GM18520 (cell line): ENCODE data around the gene TTC33.
A peak's percentile ranks its signal among the peaks of the same experiment; 100 is the strongest.
"Not testable (repeated sequence)": the region's sequence is repeated elsewhere in the genome, so short reads cannot be mapped to it uniquely, and the experiment has no call there.

ENCODE experiments used
- ATAC-seq: cut with Tn5 transposase; IDR thresholded peaks from one replicate; pipeline ENCODE4 v1.9.1; 2021; ENCODE audit not compliant: unreplicated experiment

The TTC33 gene

GRCh38 chr5:40680741-40681362 lies 74.9 kb downstream of the TTC33 start:
- no peak for ATAC-seq

GRCh38 chr5:40679913-40680681 lies 75.7 kb downstream of the TTC33 start, which contains the start of gene PTGER4:
Gene PTGER4, plus strand, starts transcription at chr5:40679915. Its CDS starts 1,079 bp downstream, at chr5:40680994.
- ATAC-seq, result peak; percentile 19

GRCh38 chr5:40679148-40679912 lies 76.4 kb downstream of the TTC33 start:
- peak; percentile 49 for ATAC-seq

DNA sequence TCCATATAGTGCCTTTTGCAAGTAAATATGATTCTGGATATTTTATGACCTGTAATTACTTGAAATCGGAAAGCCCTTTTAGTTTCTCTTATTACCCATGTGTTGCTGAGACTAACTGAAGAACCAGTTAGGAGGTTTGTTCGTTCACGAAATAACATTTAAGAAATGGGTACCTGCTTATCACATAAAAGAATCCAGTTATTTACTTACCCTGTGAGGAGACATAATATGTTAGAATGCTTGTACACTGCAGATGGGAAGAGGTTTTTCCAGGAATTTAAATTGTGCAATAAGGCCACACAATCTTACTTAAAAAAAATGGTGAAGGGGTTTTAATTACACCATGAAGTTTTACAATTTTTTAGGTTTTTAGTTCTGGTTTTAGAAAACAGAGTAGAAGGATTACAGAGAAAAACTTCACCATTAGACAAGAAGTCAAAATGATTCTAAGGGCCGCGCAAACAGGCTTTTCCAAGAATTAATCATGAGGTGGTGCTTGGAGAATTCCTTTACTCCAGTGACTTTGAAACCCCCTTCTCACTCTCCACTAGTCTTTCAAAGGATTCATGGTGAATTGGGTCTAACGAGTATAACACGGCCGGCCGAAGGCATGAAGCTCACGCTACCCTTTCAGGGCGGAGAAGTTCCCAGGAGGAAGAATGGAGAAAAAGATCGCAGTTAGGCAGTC lies 77.2 kb downstream of the TTC33 start:
- no peak for ATAC-seq

- ATAC-seq, result no peak
Measured at GRCh38 chr5:40678026-40678425, 77.7 kb downstream of the TTC33 start.

GRCh38 chr5:40677456-40677855 lies 78.3 kb downstream of the TTC33 start:
- no peak for ATAC-seq

- ATAC-seq, result no peak
Measured at GRCh38 chr5:40676613-40677343, 79.0 kb downstream of the TTC33 start.

GRCh38 chr5:40675396-40676133 lies 80.2 kb downstream of the TTC33 start:
- ATAC-seq, result no peak

DNA sequence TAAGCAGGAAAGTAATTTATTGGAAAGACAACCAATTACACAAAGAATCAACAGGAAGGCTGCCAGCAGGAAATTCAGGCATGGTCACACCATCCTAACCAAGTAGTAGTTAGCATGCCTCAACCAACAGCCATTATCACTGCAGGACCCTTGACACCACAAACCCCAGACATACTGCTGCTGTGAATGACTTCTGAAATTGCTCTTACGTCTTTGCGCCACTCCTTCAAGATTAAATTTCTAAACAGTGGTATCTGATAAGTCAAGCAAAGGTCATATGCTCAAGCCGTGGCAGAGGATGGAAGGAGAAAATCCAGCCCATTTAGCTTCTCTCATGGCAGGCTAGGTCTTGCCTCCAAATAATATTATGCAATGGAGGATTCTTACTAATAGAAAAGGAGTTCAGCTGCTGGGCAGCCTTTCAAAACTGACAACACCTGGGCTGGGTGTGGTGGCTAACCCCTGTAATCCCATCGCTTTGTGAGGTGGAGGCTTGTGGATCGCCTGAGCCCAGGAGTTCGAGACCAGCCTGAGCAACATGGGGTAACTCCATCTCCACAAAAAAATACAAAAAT lies 81.0 kb downstream of the TTC33 start:
- no peak for ATAC-seq

GRCh38 chr5:40672425-40672824 lies 83.3 kb downstream of the TTC33 start:
- ATAC-seq, result no peak

- ATAC-seq, result no peak
Measured at GRCh38 chr5:40669606-40670390, 86.0 kb downstream of the TTC33 start.

DNA sequence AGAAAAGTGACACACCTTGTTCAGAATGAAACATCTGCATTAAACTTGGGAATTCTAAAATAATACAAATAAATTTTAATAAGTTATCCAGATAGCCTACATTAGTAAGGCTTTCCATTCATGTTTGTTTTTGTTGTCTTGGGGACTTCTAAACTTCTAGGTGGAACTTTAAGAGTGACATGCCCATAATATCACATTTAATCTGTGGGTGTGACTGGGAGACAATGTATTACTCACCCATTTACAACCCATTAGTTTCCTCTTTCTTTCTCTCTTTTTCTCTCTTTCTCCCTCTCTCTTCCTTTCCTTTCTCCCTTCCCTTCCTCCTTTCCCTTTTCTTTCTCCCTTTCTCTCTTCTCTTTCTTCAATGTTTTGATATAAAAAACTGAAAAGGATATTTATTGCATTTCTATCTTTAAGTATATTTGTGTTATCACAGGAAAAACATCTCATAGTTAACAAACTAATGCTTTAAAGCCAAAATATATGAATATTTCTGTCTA lies 88.5 kb downstream of the TTC33 start:
- no peak for ATAC-seq

- ATAC-seq, result no peak
Measured at GRCh38 chr5:40666657-40667056, 89.1 kb downstream of the TTC33 start.

- ATAC-seq, result no peak
Measured at GRCh38 chr5:40665635-40666298, 90.0 kb downstream of the TTC33 start.

- ATAC-seq, result no peak
Measured at GRCh38 chr5:40660751-40661150, 95.0 kb downstream of the TTC33 start.

GRCh38 chr5:40656766-40657165 lies 99.0 kb downstream of the TTC33 start:
- ATAC-seq, result no peak

DNA sequence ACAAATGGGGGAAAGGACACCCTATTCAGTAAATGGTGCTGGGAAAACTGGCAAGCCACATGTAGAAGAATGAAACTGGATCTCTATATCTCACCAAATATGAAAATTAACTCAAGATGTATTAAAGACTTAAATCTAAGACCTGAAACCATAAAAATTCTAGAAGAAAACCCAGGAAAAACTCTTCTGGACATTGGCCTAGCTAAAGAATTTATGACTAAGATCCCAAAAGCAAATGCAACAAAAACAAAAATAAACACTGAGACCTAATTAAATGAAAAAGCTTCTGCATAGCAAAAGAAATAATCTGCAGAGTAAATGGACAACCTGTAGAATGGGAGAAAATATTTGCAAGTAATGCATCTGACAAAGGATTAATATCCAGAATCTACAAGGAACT lies 99.7 kb downstream of the TTC33 start:
- not testable (repeated sequence) for ATAC-seq

- ATAC-seq, result no peak
Measured at GRCh38 chr5:40655138-40655537, 100.6 kb downstream of the TTC33 start.
